Transverse colon (tissue), 4 donors: ENCODE results near the gene FAM50B.
"Not testable (repeated sequence)": the region's sequence is repeated elsewhere in the genome, so short reads cannot be mapped to it uniquely, and the experiment has no call there.

Source experiments
- POLR2A ChIP-seq: fragments of 450-650 bp; IDR thresholded peaks from one replicate; pipeline ENCODE4 v1.6.1; 2016; ENCODE audit warnings: antibody characterized with exemption, mild to moderate bottlenecking, moderate library complexity
- POLR2AphosphoS5 ChIP-seq, 3 donors: sonication (generic); formaldehyde crosslinking; IDR thresholded peaks; one replicate each; pipeline ENCODE4 v1.6.1; 2016; ENCODE audit warnings: antibody characterized with exemption in 3 of 3
- TF ChIP-seq, protein P1 (sequence below), 5 experiments: fragments of 200-600 bp in 3 of 5; fragments of 450-650 bp in 2 of 5; sonication (generic) in 3 of 5; IDR thresholded peaks; 1 replicate in 2 of 5; 2 replicates in 3 of 5; pipeline ENCODE4 v1.5.1; 2016 to 2017; ENCODE audit warnings: antibody characterized with exemption in 5 of 5, inconsistent platforms in 3 of 5, mild to moderate bottlenecking in 2 of 5, moderate library complexity in 1 of 5

DNA sequence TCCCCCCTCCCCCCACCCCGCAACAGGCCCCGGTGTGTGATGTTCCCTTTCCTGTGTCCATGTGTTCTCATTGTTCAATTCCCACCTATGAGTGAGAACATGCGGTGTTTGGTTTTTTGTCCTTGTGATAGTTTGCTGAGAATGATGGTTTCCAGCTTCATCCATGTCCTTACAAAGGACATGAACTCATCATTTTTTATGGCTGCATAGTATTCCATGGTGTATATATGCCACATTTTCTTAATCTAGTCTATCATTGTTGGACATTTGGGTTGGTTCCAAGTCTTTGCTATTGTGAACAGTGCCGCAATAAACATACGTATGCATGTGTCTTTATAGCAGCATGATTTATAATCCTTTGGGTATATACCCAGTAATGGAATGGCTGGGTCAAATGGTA is 14.1 kb downstream of the FAM50B start:
- TF ChIP-seq POLR2A; POLR2AphosphoS5 (IDR thresholded peaks at IDR 0.05): not testable (repeated sequence)
- TF ChIP-seq, protein P1, sequence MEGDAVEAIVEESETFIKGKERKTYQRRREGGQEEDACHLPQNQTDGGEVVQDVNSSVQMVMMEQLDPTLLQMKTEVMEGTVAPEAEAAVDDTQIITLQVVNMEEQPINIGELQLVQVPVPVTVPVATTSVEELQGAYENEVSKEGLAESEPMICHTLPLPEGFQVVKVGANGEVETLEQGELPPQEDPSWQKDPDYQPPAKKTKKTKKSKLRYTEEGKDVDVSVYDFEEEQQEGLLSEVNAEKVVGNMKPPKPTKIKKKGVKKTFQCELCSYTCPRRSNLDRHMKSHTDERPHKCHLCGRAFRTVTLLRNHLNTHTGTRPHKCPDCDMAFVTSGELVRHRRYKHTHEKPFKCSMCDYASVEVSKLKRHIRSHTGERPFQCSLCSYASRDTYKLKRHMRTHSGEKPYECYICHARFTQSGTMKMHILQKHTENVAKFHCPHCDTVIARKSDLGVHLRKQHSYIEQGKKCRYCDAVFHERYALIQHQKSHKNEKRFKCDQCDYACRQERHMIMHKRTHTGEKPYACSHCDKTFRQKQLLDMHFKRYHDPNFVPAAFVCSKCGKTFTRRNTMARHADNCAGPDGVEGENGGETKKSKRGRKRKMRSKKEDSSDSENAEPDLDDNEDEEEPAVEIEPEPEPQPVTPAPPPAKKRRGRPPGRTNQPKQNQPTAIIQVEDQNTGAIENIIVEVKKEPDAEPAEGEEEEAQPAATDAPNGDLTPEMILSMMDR (IDR thresholded peaks at IDR 0.05), result not testable (repeated sequence)
